T-helper 1 cell (primary cell): ENCODE measurements around the gene STK26.
"Not testable (repeated sequence)": the region's sequence is repeated elsewhere in the genome, so short reads cannot be mapped to it uniquely, and the experiment has no call there.

ENCODE experiments used
- DNase-seq, 5 donors: peaks; one replicate each; pipeline ENCODE4 v3.0.0-alpha.2; 2012 to 2020

STK26 gene

GRCh38 chrX:132037479-132037993, 14.4 kb downstream of the STK26 start:
- no peak for DNase-seq

- no peak for DNase-seq
Observed at GRCh38 chrX:132040066-132040465, 17.0 kb downstream of the STK26 start.

GRCh38 chrX:132041015-132041414, 17.9 kb downstream of the STK26 start:
- no peak for DNase-seq

GRCh38 chrX:132043977-132044376, 20.9 kb downstream of the STK26 start:
- DNase-seq: no peak

GRCh38 chrX:132044953-132045352, 21.9 kb downstream of the STK26 start:
- DNase-seq: no peak

- no peak for DNase-seq
Observed at GRCh38 chrX:132045456-132045855, 22.4 kb downstream of the STK26 start.

- DNase-seq: no peak
Observed at GRCh38 chrX:132046533-132046932, 23.4 kb downstream of the STK26 start.

- not testable (repeated sequence) for DNase-seq
Observed at GRCh38 chrX:132051778-132052177, 28.7 kb downstream of the STK26 start.

GRCh38 chrX:132058050-132058449, 34.9 kb downstream of the STK26 start:
- no peak for DNase-seq

- DNase-seq: no peak
Observed at GRCh38 chrX:132058975-132059374, 35.9 kb downstream of the STK26 start.

- no peak for DNase-seq
Observed at GRCh38 chrX:132059973-132060540, 37.0 kb downstream of the STK26 start.

GRCh38 chrX:132063334-132063733, 40.2 kb downstream of the STK26 start:
- no peak for DNase-seq

- DNase-seq: no peak
Observed at GRCh38 chrX:132063862-132064261, 40.8 kb downstream of the STK26 start.

- no peak for DNase-seq
Observed at GRCh38 chrX:132068405-132068804, 45.3 kb downstream of the STK26 start.

GRCh38 chrX:132071254-132071653, 48.2 kb downstream of the STK26 start:
- DNase-seq: no peak

- DNase-seq: no peak
Observed at GRCh38 chrX:132077414-132077813, 54.3 kb downstream of the STK26 start.

- no peak for DNase-seq
Observed at GRCh38 chrX:132077912-132078311, 54.8 kb downstream of the STK26 start.

GRCh38 chrX:132085786-132086185, 62.7 kb downstream of the STK26 start:
- no peak for DNase-seq

- DNase-seq: no peak
Observed at GRCh38 chrX:132086672-132087071, 63.6 kb downstream of the STK26 start.

GRCh38 chrX:132088864-132089263, 65.8 kb downstream of the STK26 start:
- no peak for DNase-seq

- DNase-seq: no peak
Observed at GRCh38 chrX:132090403-132091159, 67.5 kb downstream of the STK26 start.

- peak in 4 of 5 donors; percentile 15 to 45 (median 18) for DNase-seq
Observed at GRCh38 chrX:132092439-132093065, 69.5 kb downstream of the STK26 start.

- no peak for DNase-seq
Observed at GRCh38 chrX:132093239-132093860, 70.2 kb downstream of the STK26 start.
